HEK293 (cell line): ENCODE data around the gene SLAMF7.

Experiments used
- GFI1B ChIP-seq: fragments of 450-650 bp; formaldehyde crosslinking; IDR thresholded peaks from 2 replicates; pipeline ENCODE4 v1.5.1; 2016; ENCODE audit warnings: missing biosample characterization, missing genetic modification characterization
- PRDM1 ChIP-seq: fragments of 450-650 bp; formaldehyde crosslinking; IDR thresholded peaks from 2 replicates; pipeline ENCODE4; 2016; ENCODE audit warnings: missing biosample characterization, missing genetic modification characterization
- SALL2 ChIP-seq: fragments of 450-650 bp; formaldehyde crosslinking; IDR thresholded peaks from 2 replicates; pipeline ENCODE4 v1.5.0; 2017; ENCODE audit warnings: missing biosample characterization, mild to moderate bottlenecking, missing genetic modification characterization, borderline replicate concordance
- SP3 ChIP-seq: fragments of 450-650 bp; formaldehyde crosslinking; IDR thresholded peaks from 2 replicates; pipeline ENCODE4 v1.5.1; 2016; ENCODE audit warnings: missing biosample characterization, missing genetic modification characterization
- ZNF274 ChIP-seq, 2 experiments: fragments of 200-500 bp in 1 of 2; fragments of 450-650 bp in 1 of 2; sonication (Bioruptor generic) in 1 of 2; formaldehyde crosslinking in 1 of 2; IDR thresholded peaks; 2 replicates each; pipeline versions ENCODE4 v1.5.1 to v1.6.1; 2014 to 2016; ENCODE audit warnings: borderline replicate concordance in 1 of 2, inconsistent platforms in 1 of 2, low read length in 1 of 2, missing biosample characterization in 1 of 2, missing genetic modification characterization in 1 of 2
- ZNF777 ChIP-seq: fragments of 450-650 bp; formaldehyde crosslinking; IDR thresholded peaks from 2 replicates; pipeline ENCODE4 v1.5.1; 2017; ENCODE audit warnings: missing biosample characterization, missing genetic modification characterization, borderline replicate concordance
- TF ChIP-seq, protein P1 (sequence below): sonication (generic); formaldehyde crosslinking; IDR thresholded peaks from 2 replicates; pipeline ENCODE4 v1.8.1; 2022; ENCODE audit warnings: mild to moderate bottlenecking, moderate library complexity, missing genetic modification reagents
- TF ChIP-seq, protein P2 (sequence below): fragments of 450-650 bp; formaldehyde crosslinking; IDR thresholded peaks from 2 replicates; pipeline ENCODE4 v1.5.1; 2016; ENCODE audit warnings: missing biosample characterization, missing genetic modification characterization
- TF ChIP-seq, protein P3 (sequence below): fragments of 450-650 bp; formaldehyde crosslinking; IDR thresholded peaks from 2 replicates; pipeline ENCODE4 v1.5.1; 2016; ENCODE audit warnings: missing biosample characterization, missing genetic modification characterization, low read depth
- TF ChIP-seq, protein P4 (sequence below): fragments of 450-650 bp; formaldehyde crosslinking; IDR thresholded peaks from 2 replicates; pipeline ENCODE4 v1.5.1; 2016; ENCODE audit warnings: missing biosample characterization, missing genetic modification characterization
- TF ChIP-seq, protein P5 (sequence below): fragments of 450-650 bp; IDR thresholded peaks from 2 replicates; pipeline ENCODE4 v1.5.1; 2018; ENCODE audit warnings: missing biosample characterization, mild to moderate bottlenecking, missing genetic modification characterization

DNA sequence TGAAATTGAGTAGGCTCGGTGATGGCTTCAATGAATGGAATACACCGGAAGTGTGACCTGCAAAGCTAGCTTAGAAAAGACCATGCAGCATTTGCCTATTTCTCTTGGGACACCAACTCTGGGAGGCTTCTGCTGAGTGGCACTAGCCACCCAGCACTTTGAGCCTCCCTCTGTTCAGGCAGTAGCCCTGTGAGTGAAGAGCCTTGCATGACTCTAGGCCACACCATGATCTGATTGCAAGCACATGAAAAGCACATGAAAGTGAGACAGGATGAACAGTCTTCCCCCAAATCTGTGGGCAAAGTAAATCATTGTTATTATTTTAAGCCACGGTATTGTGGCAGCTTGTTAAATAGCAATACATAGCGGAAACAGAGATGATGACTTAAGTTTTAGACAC, 30.2 kb upstream of the SLAMF7 start:
- TF ChIP-seq GFI1B (tag by site-specific recombination), result no peak
- TF ChIP-seq, protein P1, sequence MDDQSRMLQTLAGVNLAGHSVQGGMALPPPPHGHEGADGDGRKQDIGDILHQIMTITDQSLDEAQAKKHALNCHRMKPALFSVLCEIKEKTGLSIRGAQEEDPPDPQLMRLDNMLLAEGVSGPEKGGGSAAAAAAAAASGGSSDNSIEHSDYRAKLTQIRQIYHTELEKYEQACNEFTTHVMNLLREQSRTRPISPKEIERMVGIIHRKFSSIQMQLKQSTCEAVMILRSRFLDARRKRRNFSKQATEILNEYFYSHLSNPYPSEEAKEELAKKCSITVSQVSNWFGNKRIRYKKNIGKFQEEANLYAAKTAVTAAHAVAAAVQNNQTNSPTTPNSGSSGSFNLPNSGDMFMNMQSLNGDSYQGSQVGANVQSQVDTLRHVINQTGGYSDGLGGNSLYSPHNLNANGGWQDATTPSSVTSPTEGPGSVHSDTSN (CRISPR knock-in tag), result no peak
- TF ChIP-seq, protein P2, sequence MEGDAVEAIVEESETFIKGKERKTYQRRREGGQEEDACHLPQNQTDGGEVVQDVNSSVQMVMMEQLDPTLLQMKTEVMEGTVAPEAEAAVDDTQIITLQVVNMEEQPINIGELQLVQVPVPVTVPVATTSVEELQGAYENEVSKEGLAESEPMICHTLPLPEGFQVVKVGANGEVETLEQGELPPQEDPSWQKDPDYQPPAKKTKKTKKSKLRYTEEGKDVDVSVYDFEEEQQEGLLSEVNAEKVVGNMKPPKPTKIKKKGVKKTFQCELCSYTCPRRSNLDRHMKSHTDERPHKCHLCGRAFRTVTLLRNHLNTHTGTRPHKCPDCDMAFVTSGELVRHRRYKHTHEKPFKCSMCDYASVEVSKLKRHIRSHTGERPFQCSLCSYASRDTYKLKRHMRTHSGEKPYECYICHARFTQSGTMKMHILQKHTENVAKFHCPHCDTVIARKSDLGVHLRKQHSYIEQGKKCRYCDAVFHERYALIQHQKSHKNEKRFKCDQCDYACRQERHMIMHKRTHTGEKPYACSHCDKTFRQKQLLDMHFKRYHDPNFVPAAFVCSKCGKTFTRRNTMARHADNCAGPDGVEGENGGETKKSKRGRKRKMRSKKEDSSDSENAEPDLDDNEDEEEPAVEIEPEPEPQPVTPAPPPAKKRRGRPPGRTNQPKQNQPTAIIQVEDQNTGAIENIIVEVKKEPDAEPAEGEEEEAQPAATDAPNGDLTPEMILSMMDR (tag by site-specific recombination), result no peak
- no peak for TF ChIP-seq SALL2 (tag by site-specific recombination)
- TF ChIP-seq, protein P3, sequence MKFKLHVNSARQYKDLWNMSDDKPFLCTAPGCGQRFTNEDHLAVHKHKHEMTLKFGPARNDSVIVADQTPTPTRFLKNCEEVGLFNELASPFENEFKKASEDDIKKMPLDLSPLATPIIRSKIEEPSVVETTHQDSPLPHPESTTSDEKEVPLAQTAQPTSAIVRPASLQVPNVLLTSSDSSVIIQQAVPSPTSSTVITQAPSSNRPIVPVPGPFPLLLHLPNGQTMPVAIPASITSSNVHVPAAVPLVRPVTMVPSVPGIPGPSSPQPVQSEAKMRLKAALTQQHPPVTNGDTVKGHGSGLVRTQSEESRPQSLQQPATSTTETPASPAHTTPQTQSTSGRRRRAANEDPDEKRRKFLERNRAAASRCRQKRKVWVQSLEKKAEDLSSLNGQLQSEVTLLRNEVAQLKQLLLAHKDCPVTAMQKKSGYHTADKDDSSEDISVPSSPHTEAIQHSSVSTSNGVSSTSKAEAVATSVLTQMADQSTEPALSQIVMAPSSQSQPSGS (tag by site-specific recombination), result no peak
- TF ChIP-seq, protein P4, sequence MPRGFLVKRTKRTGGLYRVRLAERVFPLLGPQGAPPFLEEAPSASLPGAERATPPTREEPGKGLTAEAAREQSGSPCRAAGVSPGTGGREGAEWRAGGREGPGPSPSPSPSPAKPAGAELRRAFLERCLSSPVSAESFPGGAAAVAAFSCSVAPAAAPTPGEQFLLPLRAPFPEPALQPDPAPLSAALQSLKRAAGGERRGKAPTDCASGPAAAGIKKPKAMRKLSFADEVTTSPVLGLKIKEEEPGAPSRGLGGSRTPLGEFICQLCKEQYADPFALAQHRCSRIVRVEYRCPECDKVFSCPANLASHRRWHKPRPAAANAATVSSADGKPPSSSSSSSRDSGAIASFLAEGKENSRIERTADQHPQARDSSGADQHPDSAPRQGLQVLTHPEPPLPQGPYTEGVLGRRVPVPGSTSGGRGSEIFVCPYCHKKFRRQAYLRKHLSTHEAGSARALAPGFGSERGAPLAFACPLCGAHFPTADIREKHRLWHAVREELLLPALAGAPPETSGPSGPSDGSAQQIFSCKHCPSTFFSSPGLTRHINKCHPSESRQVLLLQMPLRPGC (tag by site-specific recombination), result no peak
- TF ChIP-seq, protein P5, sequence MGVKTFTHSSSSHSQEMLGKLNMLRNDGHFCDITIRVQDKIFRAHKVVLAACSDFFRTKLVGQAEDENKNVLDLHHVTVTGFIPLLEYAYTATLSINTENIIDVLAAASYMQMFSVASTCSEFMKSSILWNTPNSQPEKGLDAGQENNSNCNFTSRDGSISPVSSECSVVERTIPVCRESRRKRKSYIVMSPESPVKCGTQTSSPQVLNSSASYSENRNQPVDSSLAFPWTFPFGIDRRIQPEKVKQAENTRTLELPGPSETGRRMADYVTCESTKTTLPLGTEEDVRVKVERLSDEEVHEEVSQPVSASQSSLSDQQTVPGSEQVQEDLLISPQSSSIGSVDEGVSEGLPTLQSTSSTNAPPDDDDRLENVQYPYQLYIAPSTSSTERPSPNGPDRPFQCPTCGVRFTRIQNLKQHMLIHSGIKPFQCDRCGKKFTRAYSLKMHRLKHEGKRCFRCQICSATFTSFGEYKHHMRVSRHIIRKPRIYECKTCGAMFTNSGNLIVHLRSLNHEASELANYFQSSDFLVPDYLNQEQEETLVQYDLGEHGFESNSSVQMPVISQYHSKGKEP (tag by site-specific recombination), result no peak
- no peak for TF ChIP-seq SP3 (tag by site-specific recombination)
- TF ChIP-seq ZNF274 (IDR thresholded peaks at IDR 0.05; ENCODE audit: low read length), result no peak
- no peak for TF ChIP-seq ZNF274 (tag by site-specific recombination; IDR thresholded peaks at IDR 0.05; ENCODE audit: borderline replicate concordance)
- no peak for TF ChIP-seq PRDM1 (tag by site-specific recombination)
- TF ChIP-seq ZNF777 (tag by site-specific recombination), result no peak
